HL-60 (cell line): ENCODE results near the gene CSNK1A1L.
A peak's percentile ranks its signal among the peaks of the same experiment; 100 is the strongest.

Experiments used
- CTCF ChIP-seq: IDR thresholded peaks from one replicate; pipeline ENCODE4 v1.5.1; 2011; ENCODE audit warnings: low read length, control low read depth, inconsistent platforms; ENCODE audit not compliant: insufficient read depth
- GABPA ChIP-seq: IDR thresholded peaks from 2 replicates; pipeline ENCODE4 v1.6.1; 2012; ENCODE audit warnings: low read depth
- POLR2AphosphoS5 ChIP-seq: IDR thresholded peaks from 2 replicates; pipeline ENCODE4 v1.6.1; 2012; ENCODE audit warnings: low read depth
- REST ChIP-seq: IDR thresholded peaks from 2 replicates; pipeline ENCODE4 v1.6.1; 2012; ENCODE audit warnings: low read depth; ENCODE audit not compliant: insufficient replicate concordance

DNA sequence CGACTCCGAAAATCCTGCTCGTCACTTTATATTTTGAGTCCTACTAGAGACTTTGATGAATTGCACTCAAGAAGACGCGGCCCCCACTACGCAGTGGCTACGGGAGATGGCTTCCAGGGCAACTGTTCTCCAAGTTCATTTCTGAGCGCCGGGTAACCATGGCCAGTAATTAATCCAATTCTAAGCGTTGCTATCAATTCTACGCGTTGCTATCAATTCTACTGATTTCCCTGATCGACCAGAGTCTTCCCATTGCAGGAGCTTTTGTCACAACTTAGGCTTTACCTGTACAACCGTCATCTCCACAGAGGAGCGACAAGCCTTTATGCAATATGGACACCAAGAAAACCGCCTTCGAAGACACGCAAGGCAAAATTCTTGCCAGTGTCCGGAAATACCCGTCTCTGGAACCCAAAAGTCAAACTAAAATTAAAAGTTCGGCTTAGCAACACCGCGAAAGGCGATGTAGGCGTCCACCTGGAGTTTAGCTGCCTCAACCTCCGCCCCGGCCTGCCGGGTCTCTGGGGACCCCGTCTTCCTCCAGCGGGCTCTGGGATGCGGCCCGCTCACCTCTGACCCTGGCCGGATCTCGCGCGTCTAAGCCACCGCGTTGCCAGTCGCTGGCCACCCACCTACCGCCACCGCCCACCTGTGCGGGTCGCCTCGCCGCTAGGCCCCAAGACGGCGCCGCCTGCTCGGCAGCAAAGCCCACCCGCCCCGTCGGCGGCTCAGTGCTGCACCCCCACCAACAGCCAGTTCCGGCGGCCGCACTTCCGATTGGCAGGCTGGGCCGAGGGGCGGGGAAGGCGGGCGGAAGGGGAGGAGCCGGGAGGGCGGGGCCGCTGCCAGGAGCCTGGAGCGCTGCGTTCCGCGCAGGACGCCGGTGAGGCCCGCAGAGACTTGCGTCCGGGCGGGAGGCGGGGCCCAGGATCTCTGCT, 46.3 kb downstream of the CSNK1A1L start, which contains the start of gene SUPT20H:
- no peak for TF ChIP-seq CTCF
- no peak for TF ChIP-seq REST
- peak; percentile 77 for TF ChIP-seq GABPA
- TF ChIP-seq POLR2AphosphoS5, result peak; percentile 93
